ENCODE measurements around the gene MRPL34. TPM values are rescaled to one million over a fixed set of nuclear protein-coding genes. Genes with fewer than 3 reads are reported as not detected.
"Not testable (repeated sequence)": the region's sequence is repeated elsewhere in the genome, so short reads cannot be mapped to it uniquely, and the experiment has no call there.

Gene MRPL34
- total and polyA plus RNA-seq, 8 donors = 32.4 to 78.1 (median 39.3) TPM

DNA sequence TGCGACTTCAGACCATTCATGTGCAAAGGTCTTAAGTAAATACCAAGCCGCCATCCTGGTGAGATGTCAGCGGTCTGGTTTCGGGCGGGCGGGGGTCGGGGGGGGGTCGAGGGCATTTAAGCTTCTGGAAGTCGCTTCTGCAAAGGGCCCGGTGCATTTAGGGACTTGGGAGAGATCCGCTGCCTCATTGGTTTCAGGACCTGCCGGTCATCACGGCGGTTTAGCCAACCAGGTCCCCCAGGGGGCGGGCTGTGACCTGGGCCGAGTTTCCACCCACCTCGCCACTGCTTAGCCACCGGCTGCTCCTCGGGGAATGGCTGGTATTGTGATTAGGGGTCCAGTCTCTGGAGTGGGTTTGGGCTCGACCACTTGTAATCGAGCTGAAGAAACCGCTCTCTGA is 16.2 kb upstream of the MRPL34 start:
- DNase-seq (peak in 4 of 6 donors; percentile 45 to 74 (median 60)), ATAC-seq (peak in 3 of 4 donors; percentile 28 to 55 (median 32)), FAIRE-seq (no peak)
- Histone ChIP-seq H3K9me3 (no peaks in the 10 kb centered on the region), H3K4me3 (no peak overlapping the region), H3K27me3 (no peaks in the 10 kb centered on the region), H3K4me1 (no peaks in the 10 kb centered on the region), H3K36me3 (no peaks in the 10 kb centered on the region), H3K27ac (no peak overlapping the region)
- intact Hi-C loops (cut with DNase I) = loop anchor here in 2 of 3 donors (10.0 kb wide), 1 partner anchor 225 kb away; no protein-coding TSS in a partner anchor
- TF ChIP-seq, protein P1, sequence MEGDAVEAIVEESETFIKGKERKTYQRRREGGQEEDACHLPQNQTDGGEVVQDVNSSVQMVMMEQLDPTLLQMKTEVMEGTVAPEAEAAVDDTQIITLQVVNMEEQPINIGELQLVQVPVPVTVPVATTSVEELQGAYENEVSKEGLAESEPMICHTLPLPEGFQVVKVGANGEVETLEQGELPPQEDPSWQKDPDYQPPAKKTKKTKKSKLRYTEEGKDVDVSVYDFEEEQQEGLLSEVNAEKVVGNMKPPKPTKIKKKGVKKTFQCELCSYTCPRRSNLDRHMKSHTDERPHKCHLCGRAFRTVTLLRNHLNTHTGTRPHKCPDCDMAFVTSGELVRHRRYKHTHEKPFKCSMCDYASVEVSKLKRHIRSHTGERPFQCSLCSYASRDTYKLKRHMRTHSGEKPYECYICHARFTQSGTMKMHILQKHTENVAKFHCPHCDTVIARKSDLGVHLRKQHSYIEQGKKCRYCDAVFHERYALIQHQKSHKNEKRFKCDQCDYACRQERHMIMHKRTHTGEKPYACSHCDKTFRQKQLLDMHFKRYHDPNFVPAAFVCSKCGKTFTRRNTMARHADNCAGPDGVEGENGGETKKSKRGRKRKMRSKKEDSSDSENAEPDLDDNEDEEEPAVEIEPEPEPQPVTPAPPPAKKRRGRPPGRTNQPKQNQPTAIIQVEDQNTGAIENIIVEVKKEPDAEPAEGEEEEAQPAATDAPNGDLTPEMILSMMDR (IDR thresholded peaks at IDR 0.05) = no peak
- 17 to 21% methylated on average over 22 of the region's 22 CpGs for WGBS, 2 donors

DNA sequence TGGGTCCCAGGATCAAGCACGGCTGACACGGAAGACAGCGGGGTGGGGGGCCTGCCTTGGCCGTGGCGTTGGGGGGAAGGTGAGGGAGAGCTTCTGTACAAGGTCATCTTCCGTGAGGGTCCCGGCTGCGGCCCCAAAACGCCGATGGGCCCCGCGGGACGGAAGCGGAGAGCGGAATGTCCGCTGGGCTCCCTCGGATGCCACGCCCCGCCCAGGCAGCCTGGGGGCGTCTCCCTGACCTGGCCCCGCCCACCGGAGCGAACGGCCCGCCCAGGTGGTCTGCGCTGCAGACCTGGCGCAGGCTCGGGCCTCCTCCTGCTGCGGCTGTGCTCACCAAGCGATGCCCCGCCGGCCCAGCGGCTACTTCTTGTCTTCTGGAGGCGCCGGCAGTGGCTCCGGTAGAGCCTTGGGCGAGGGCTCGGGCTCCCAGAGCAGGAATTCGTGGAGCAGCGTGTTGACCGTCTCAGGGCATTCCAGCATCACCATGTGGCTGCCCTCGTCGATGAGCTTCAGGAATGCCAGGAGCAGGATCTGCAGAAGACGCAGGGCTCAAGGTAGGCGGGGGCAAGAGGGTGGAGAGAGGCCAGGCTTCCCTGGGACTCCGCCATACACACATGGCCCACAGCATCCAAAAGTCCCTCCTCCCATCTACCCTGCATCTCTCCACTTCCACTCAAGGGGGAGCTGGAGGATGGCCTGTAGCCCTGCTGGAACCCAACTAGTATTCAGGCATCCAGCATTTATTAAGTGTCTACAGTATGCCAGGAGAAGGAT is 13.2 kb upstream of the MRPL34 start:
- intact Hi-C loops (cut with DNase I) = no loop called here
- 44 to 52% methylated on average over 46 of the region's 46 CpGs for WGBS, 2 donors

DNA sequence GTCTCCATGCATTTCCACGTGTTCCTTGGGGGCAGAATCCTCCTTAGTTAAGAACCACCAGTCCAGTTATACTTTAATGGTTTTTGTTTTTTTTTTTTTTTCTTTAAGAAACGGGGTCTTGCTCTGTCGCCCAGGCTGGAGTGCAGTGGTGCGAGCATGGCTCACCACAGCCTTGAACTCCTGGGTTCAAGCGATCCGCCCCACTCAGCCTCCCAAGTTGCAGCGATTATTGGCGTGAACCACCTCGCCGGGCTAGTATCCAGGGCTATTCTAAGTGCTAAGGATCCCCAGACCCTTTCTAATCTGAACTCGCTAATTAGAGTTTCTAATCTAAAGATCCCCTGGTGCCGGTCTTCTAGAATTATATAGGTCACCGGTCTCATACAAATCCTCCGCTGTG is 12.1 kb upstream of the MRPL34 start:
- Histone ChIP-seq H3K4me3 (no peak overlapping the region), H3K36me3 (no peaks in the 10 kb centered on the region), H3K4me1 (no peaks in the 10 kb centered on the region), H3K9me3 (no peaks in the 10 kb centered on the region), H3K27ac (no peak overlapping the region), H3K27me3 (no peaks in the 10 kb centered on the region)
- FAIRE-seq (no peak), DNase-seq (no peak), ATAC-seq (no peak)
- intact Hi-C loops (cut with DNase I) = no loop called here
- WGBS, 2 donors = 93% methylated on average over 14 of the region's 14 CpGs
- TF ChIP-seq, protein P1 (IDR thresholded peaks at IDR 0.05) = no peak

More for the DNA sequence above, 13.2 kb upstream of the MRPL34 start:
- FAIRE-seq (no peak), DNase-seq (peak in 5 of 6 donors; percentile 36 to 82 (median 59)), ATAC-seq (peak; percentile 67 to 95 (median 88))
- TF ChIP-seq, protein P1 (IDR thresholded peaks at IDR 0.05) = peak in 2 of 4 donors; percentile 26 to 29
- no peaks in the 10 kb centered on the region for H3K36me3 ChIP-seq
- H3K9me3 ChIP-seq = no peaks in the 10 kb centered on the region
- peak overlapping the region in 1 of 4 donors; percentile 46 for H3K27ac ChIP-seq
- H3K27me3 ChIP-seq = no peaks in the 10 kb centered on the region
- peak overlapping the region in 3 of 4 donors; percentile 4 to 54 (median 28) for H3K4me3 ChIP-seq
- no peaks in the 10 kb centered on the region for H3K4me1 ChIP-seq

DNA sequence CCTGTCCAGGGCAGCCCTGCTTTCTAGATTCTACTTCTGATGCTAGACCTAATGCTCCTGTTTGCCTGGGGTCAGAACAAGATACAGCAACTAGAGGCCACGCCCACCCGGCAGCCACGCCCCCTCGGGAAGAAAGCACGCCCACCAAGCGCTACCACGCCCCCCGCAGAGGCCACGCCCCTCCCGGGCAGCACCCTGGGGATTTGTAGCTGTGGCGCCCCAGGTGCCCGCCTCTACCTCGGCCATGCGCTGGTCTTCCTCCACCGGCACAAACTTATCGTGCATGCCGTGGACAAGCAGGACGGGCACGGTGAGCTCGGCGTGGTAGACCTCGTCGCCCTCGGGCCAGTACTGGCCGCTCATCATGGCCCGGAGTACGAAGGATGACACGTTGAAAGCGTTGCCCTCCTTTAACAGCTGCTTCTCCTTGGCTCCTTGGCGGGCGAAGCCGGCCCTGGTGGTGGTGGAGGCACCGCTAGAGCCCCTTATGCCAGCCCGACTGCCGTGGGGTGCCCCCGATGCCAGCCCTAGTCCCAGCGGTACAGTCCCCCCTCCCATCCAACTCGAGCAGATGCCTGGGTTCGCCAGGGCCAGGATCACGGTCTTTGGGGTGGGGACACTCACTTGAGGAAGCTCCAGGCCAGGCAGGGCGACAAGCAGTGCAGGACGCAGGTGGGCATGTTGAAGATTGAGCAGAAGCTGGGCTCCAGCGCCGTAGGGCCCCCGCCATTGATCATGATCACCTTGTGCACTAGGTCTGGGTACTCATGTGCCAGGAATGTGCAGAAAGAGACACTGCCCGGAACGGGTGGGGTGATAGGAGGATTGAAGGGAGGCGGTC is 11.4 kb upstream of the MRPL34 start:
- no peaks in the 10 kb centered on the region for H3K36me3 ChIP-seq
- no peak overlapping the region for H3K27ac ChIP-seq
- H3K4me3 ChIP-seq = no peak overlapping the region
- peak in 2 of 6 donors; percentile 61 to 65 for DNase-seq
- intact Hi-C loops (cut with DNase I) = no loop called here
- no peaks in the 10 kb centered on the region for H3K9me3 ChIP-seq
- H3K4me1 ChIP-seq = no peaks in the 10 kb centered on the region
- H3K27me3 ChIP-seq = no peaks in the 10 kb centered on the region
- FAIRE-seq = no peak
- TF ChIP-seq, protein P1 (IDR thresholded peaks at IDR 0.05) = no peak
- peak in 1 of 4 donors; percentile 27 for ATAC-seq
- WGBS, 2 donors = 81 to 83% methylated on average over 48 of the region's 48 CpGs

DNA sequence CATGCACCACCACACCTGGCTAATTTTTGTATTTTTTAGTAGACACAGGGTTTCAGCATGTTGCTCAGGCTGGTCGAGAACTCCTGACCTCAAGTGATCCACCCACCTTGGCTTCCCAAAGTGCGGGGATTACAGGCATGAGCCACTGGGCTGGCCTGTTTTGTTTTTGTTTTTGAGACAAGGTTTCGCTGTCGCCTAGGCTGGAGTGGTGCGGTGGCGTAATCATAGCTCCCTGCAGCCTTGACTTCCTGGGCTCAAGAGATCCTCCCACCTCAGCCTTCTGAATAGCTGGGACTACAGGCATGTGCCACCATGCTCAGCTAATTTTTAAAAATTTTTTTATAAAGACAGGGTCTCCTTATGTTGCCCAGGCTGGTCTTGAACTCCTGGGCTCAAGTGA is 10.1 kb upstream of the MRPL34 start:
- ATAC-seq; H3K27ac ChIP-seq; H3K36me3 ChIP-seq; DNase-seq; H3K27me3 ChIP-seq; H3K9me3 ChIP-seq; H3K4me3 ChIP-seq; intact Hi-C loops (cut with DNase I); H3K4me1 ChIP-seq; FAIRE-seq: not testable (repeated sequence)
- WGBS, 2 donors = 95 to 98% methylated on average over 6 of the region's 6 CpGs
